MM.1S (cell line): ENCODE measurements around the gene CEP72.

ENCODE experiments used
- DNase-seq: peaks from one replicate; pipeline ENCODE4 v3.0.0-alpha.2; 2015
- H2AFZ ChIP-seq: fragments of 300-600 bp; sonication (generic); 2 replicates; pipeline ENCODE4 v1.6.0; 2016; ENCODE audit warnings: antibody characterized with exemption, low read length
- H3F3A ChIP-seq: fragments of 300-600 bp; sonication (generic); 2 replicates; pipeline ENCODE4 v1.6.1; 2016; ENCODE audit warnings: mild to moderate bottlenecking, antibody characterized with exemption, low read length, moderate library complexity, mixed read lengths; ENCODE audit not compliant: insufficient read depth
- H3K27ac ChIP-seq: fragments of 300-600 bp; sonication (generic); 2 replicates; pipeline ENCODE4 v1.5.1; 2016; ENCODE audit warnings: mild to moderate bottlenecking, low read length
- H3K27me3 ChIP-seq: fragments of 300-600 bp; sonication (generic); replicated peaks from 2 replicates; pipeline ENCODE4 v1.6.0; 2016; ENCODE audit warnings: low read length; ENCODE audit not compliant: insufficient read depth
- H3K36me3 ChIP-seq: fragments of 300-600 bp; sonication (generic); replicated peaks from 2 replicates; pipeline ENCODE4 v1.6.1; 2016; ENCODE audit warnings: mild to moderate bottlenecking, low read length, mixed read lengths; ENCODE audit not compliant: insufficient read depth
- H3K4me1 ChIP-seq: fragments of 300-600 bp; sonication (generic); 2 replicates; pipeline ENCODE4 v1.6.1; 2016; ENCODE audit warnings: low read length, mixed read lengths
- H3K4me2 ChIP-seq: fragments of 300-600 bp; sonication (generic); 2 replicates; pipeline ENCODE4 v1.6.0; 2016; ENCODE audit warnings: low read depth, low read length
- H3K4me3 ChIP-seq: fragments of 300-600 bp; sonication (generic); 2 replicates; pipeline ENCODE4 v1.5.1; 2016; ENCODE audit warnings: low read length, mixed read lengths
- H3K79me2 ChIP-seq: fragments of 300-600 bp; sonication (generic); 2 replicates; pipeline ENCODE4 v1.6.1; 2016; ENCODE audit warnings: mixed run types, low read length, mixed read lengths
- H3K9ac ChIP-seq: fragments of 300-600 bp; sonication (generic); 2 replicates; pipeline ENCODE4 v1.6.1; 2016; ENCODE audit warnings: low read length, mixed read lengths
- H3K9me2 ChIP-seq: fragments of 300-600 bp; sonication (generic); replicated peaks from 2 replicates; pipeline ENCODE4 v1.6.1; 2016; ENCODE audit warnings: mild to moderate bottlenecking, low read length, mixed read lengths; ENCODE audit not compliant: insufficient read depth
- H3K9me3 ChIP-seq: fragments of 300-600 bp; sonication (generic); replicated peaks from 2 replicates; pipeline ENCODE4 v1.6.1; 2016; ENCODE audit warnings: mild to moderate bottlenecking, low read length, mixed read lengths; ENCODE audit not compliant: insufficient read depth
- H4K20me1 ChIP-seq: fragments of 300-600 bp; sonication (generic); 2 replicates; pipeline ENCODE4 v1.6.1; 2016; ENCODE audit warnings: mild to moderate bottlenecking, low read length, moderate library complexity, mixed read lengths; ENCODE audit not compliant: insufficient read depth
- CTCF ChIP-seq: fragments of 300-600 bp; sonication (generic); IDR thresholded peaks from 2 replicates; pipeline ENCODE4 v1.5.1; 2016; ENCODE audit warnings: antibody characterized with exemption, low read length, mixed read lengths
- EZH2 ChIP-seq: fragments of 300-600 bp; sonication (generic); optimal IDR thresholded peaks from 2 replicates; pipeline ENCODE3; 2017; ENCODE audit warnings: low read depth, mild to moderate bottlenecking, antibody characterized with exemption, low read length, mixed read lengths
- EZH2phosphoT487 ChIP-seq: fragments of 300-600 bp; sonication (generic); IDR thresholded peaks from 2 replicates; pipeline ENCODE4 v1.6.1; 2018; ENCODE audit warnings: antibody characterized with exemption, low read length

The CEP72 gene

GRCh38 chr5:637581-638450 lies 25.7 kb downstream of the CEP72 start:
- Histone ChIP-seq H3K36me3 (peaks cover 6% of the 10 kb centered on the region; the same call in 1 of the 2 replicates), H2AFZ (no peak overlapping the region), H4K20me1 (no peaks in the 10 kb centered on the region), H3K4me1 (no peaks in the 10 kb centered on the region), H3K9me2 (no peaks in the 10 kb centered on the region), H3K27me3 (no peaks in the 10 kb centered on the region), H3F3A (no peaks in the 10 kb centered on the region), H3K79me2 (no peaks in the 10 kb centered on the region; the same call in 1 of the 2 replicates), H3K4me3 (no peak overlapping the region), H3K4me2 (no peak overlapping the region), H3K9ac (no peak overlapping the region), H3K9me3 (no peaks in the 10 kb centered on the region), H3K27ac (no peak overlapping the region)
- no peak for DNase-seq
- TF ChIP-seq CTCF (no peak), EZH2phosphoT487 (no peak), EZH2 (no peak)

GRCh38 chr5:638501-639252 lies 26.5 kb downstream of the CEP72 start:
- no peak overlapping the region for H3K27ac ChIP-seq
- no peak for DNase-seq
- H4K20me1 ChIP-seq: no peaks in the 10 kb centered on the region
- H3K9ac ChIP-seq: no peak overlapping the region
- H3K9me3 ChIP-seq: no peaks in the 10 kb centered on the region
- H3K4me2 ChIP-seq: no peak overlapping the region
- H3K9me2 ChIP-seq: no peaks in the 10 kb centered on the region
- H3K4me3 ChIP-seq: no peak overlapping the region
- TF ChIP-seq CTCF (no peak), EZH2 (no peak), EZH2phosphoT487 (no peak)
- H3K27me3 ChIP-seq: no peaks in the 10 kb centered on the region
- H3K4me1 ChIP-seq: peaks cover 6% of the 10 kb centered on the region
- no peak overlapping the region for H2AFZ ChIP-seq
- H3F3A ChIP-seq: 0 out of 2 replicates have a peak, but pooled peaks cover 6% of the 10 kb centered on the region
- H3K79me2 ChIP-seq: no peaks in the 10 kb centered on the region; the same call in 1 of the 2 replicates
- H3K36me3 ChIP-seq: peaks cover 6% of the 10 kb centered on the region; the same call in 1 of the 2 replicates

- Histone ChIP-seq H3K9me3 (no peaks in the 10 kb centered on the region), H3K9me2 (no peaks in the 10 kb centered on the region), H3K4me1 (peaks cover 9% of the 10 kb centered on the region), H3K9ac (no peak overlapping the region), H2AFZ (no peak overlapping the region), H3K36me3 (peaks cover 6% of the 10 kb centered on the region; the same call in 1 of the 2 replicates), H3K4me3 (no peak overlapping the region), H3K4me2 (no peak overlapping the region), H3K27me3 (no peaks in the 10 kb centered on the region), H3F3A (peaks cover 10% of the 10 kb centered on the region; the same call in 1 of the 2 replicates), H4K20me1 (no peaks in the 10 kb centered on the region), H3K79me2 (no peaks in the 10 kb centered on the region; the same call in 1 of the 2 replicates), H3K27ac (no peak overlapping the region)
- no peak for DNase-seq
- TF ChIP-seq EZH2phosphoT487: no peak
- no peak for TF ChIP-seq EZH2
- no peak for TF ChIP-seq CTCF
Observed at GRCh38 chr5:639253-639530, 27.1 kb downstream of the CEP72 start.
